Duodenal mucosa (tissue), 2 donors: Measurements from ENCODE around the gene POTEC.
"Not testable (repeated sequence)": the region's sequence is repeated elsewhere in the genome, so short reads cannot be mapped to it uniquely, and the experiment has no call there.

Experiments
- H3K27ac ChIP-seq: one replicate; pipeline ENCODE4 v1.7.0; 2013; ENCODE audit warnings: low read depth, low read length
- H3K27me3 ChIP-seq, 2 donors: one replicate each; pipeline ENCODE4 v1.7.0; 2013; ENCODE audit warnings: low read length in 2 of 2, control low read depth in 1 of 2; ENCODE audit not compliant: insufficient read depth in 2 of 2, control insufficient read depth in 1 of 2
- H3K36me3 ChIP-seq, 2 donors: one replicate each; pipeline ENCODE4 v1.7.0; 2013; ENCODE audit warnings: low read length in 2 of 2, control low read depth in 1 of 2; ENCODE audit not compliant: insufficient read depth in 2 of 2, control insufficient read depth in 1 of 2
- H3K4me1 ChIP-seq, 2 donors: one replicate each; pipeline ENCODE4 v1.7.0; 2013; ENCODE audit warnings: low read length in 2 of 2, control low read depth in 1 of 2; ENCODE audit not compliant: insufficient read depth in 2 of 2, control insufficient read depth in 1 of 2
- H3K4me3 ChIP-seq, 2 donors: one replicate each; pipeline ENCODE4 v1.7.0; 2013; ENCODE audit warnings: low read length in 2 of 2, low read depth in 1 of 2
- H3K9ac ChIP-seq, 2 donors: one replicate each; pipeline ENCODE4 v1.7.0; 2013; ENCODE audit warnings: low read length in 2 of 2, low read depth in 1 of 2
- H3K9me3 ChIP-seq, 2 donors: one replicate each; pipeline ENCODE4 v1.7.0; 2013; ENCODE audit warnings: low read length in 2 of 2, control low read depth in 1 of 2; ENCODE audit not compliant: control insufficient read depth in 1 of 2

Gene POTEC

GRCh38 chr18:14479076-14479475 is 64.3 kb downstream of the POTEC start:
- not testable (repeated sequence) for H3K27ac ChIP-seq, H3K9me3 ChIP-seq, H3K4me1 ChIP-seq, H3K27me3 ChIP-seq, H3K4me3 ChIP-seq, H3K36me3 ChIP-seq, H3K9ac ChIP-seq

- not testable (repeated sequence) for H3K4me1 ChIP-seq, H3K4me3 ChIP-seq, H3K36me3 ChIP-seq, H3K27ac ChIP-seq, H3K9ac ChIP-seq, H3K27me3 ChIP-seq, H3K9me3 ChIP-seq
Observed at GRCh38 chr18:14475520-14475919, 67.9 kb downstream of the POTEC start.

- not testable (repeated sequence) for H3K27ac ChIP-seq, H3K4me3 ChIP-seq, H3K9ac ChIP-seq, H3K9me3 ChIP-seq, H3K27me3 ChIP-seq, H3K36me3 ChIP-seq, H3K4me1 ChIP-seq
Observed at GRCh38 chr18:14474752-14475151, 68.6 kb downstream of the POTEC start.

- not testable (repeated sequence) for H3K9me3 ChIP-seq, H3K27me3 ChIP-seq, H3K4me1 ChIP-seq, H3K27ac ChIP-seq, H3K9ac ChIP-seq, H3K4me3 ChIP-seq, H3K36me3 ChIP-seq
Observed at GRCh38 chr18:14474007-14474720, 69.2 kb downstream of the POTEC start.

- H3K9ac ChIP-seq, H3K36me3 ChIP-seq, H3K27ac ChIP-seq, H3K27me3 ChIP-seq, H3K9me3 ChIP-seq, H3K4me1 ChIP-seq, H3K4me3 ChIP-seq: not testable (repeated sequence)
Observed at GRCh38 chr18:14473250-14474006, 70.0 kb downstream of the POTEC start.

GRCh38 chr18:14471286-14471685 is 72.1 kb downstream of the POTEC start:
- not testable (repeated sequence) for H3K36me3 ChIP-seq, H3K9ac ChIP-seq, H3K4me3 ChIP-seq, H3K27ac ChIP-seq, H3K27me3 ChIP-seq, H3K9me3 ChIP-seq, H3K4me1 ChIP-seq

GRCh38 chr18:14470446-14470845 is 73.0 kb downstream of the POTEC start:
- not testable (repeated sequence) for H3K9me3 ChIP-seq, H3K4me1 ChIP-seq, H3K27ac ChIP-seq, H3K27me3 ChIP-seq, H3K9ac ChIP-seq, H3K4me3 ChIP-seq, H3K36me3 ChIP-seq

GRCh38 chr18:14470046-14470445 is 73.4 kb downstream of the POTEC start:
- H3K27ac ChIP-seq, H3K36me3 ChIP-seq, H3K4me1 ChIP-seq, H3K4me3 ChIP-seq, H3K9ac ChIP-seq, H3K27me3 ChIP-seq, H3K9me3 ChIP-seq: not testable (repeated sequence)

GRCh38 chr18:14465989-14466388 is 77.4 kb downstream of the POTEC start:
- H3K9me3 ChIP-seq, H3K4me3 ChIP-seq, H3K36me3 ChIP-seq, H3K27me3 ChIP-seq, H3K27ac ChIP-seq, H3K9ac ChIP-seq, H3K4me1 ChIP-seq: not testable (repeated sequence)
